H1 (cell line): Measurements from ENCODE around the gene MMP11. TPM values are rescaled to one million over a fixed set of nuclear protein-coding genes. Genes with fewer than 3 reads are reported as not detected.

ENCODE experiments used
- CTCF ChIA-PET: fragments of 300-600 bp; sonication (Branson Sonifier 250); formaldehyde crosslinking; loops from one replicate; lab custom pipeline; 2021; ENCODE audit not compliant: partially characterized antibody; lab: Charles Lee
- POLR2A ChIA-PET: fragments of 300-600 bp; sonication (Branson Sonifier 250); formaldehyde crosslinking; loops from one replicate; lab custom pipeline; 2021; ENCODE audit warnings: inconsistent platforms; ENCODE audit not compliant: partially characterized antibody; lab: Charles Lee
- DNase-seq, 2 experiments: peaks; one replicate each; pipeline versions ENCODE4 v3.0.0 to v3.0.0-alpha.2; 2010 to 2022; ENCODE audit warnings: low spot score in 2 of 2, low read depth in 1 of 2, mixed read lengths in 1 of 2
- FAIRE-seq: peaks from 2 replicates; lab custom pipeline; 2011; peaks lifted over from hg19 to GRCh38; lab: Jason Lieb, UNC
- H2AFZ ChIP-seq: 2 replicates; pipeline ENCODE4 v1.8.1; 2012; ENCODE audit warnings: low read length, inconsistent platforms
- H2AK5ac ChIP-seq: 2 replicates; pipeline ENCODE4 v1.6.1; 2013; ENCODE audit warnings: low read depth, low read length
- H2BK120ac ChIP-seq: replicated peaks from 2 replicates; pipeline ENCODE3; 2013; ENCODE audit warnings: low read depth, low read length, inconsistent platforms
- H2BK12ac ChIP-seq: 2 replicates; pipeline ENCODE4 v1.6.1; 2013; ENCODE audit warnings: low read depth, low read length
- H2BK15ac ChIP-seq: 2 replicates; pipeline ENCODE4 v1.6.1; 2013; ENCODE audit warnings: low read length
- H2BK20ac ChIP-seq: 2 replicates; pipeline ENCODE4 v1.6.1; 2013; ENCODE audit warnings: low read length
- H2BK5ac ChIP-seq: 2 replicates; pipeline ENCODE4 v1.6.1; 2013; ENCODE audit warnings: low read depth, low read length
- H3K14ac ChIP-seq: 2 replicates; pipeline ENCODE4 v1.6.1; 2013; ENCODE audit warnings: inconsistent platforms; ENCODE audit not compliant: insufficient read length
- H3K18ac ChIP-seq: 2 replicates; pipeline ENCODE4 v1.6.1; 2013; ENCODE audit warnings: low read length; ENCODE audit errors: extremely low read depth
- H3K23ac ChIP-seq: 2 replicates; pipeline ENCODE4 v1.6.1; 2013; ENCODE audit warnings: inconsistent platforms; ENCODE audit not compliant: insufficient read length
- H3K23me2 ChIP-seq: 2 replicates; pipeline ENCODE4 v1.6.1; 2013; ENCODE audit warnings: low read depth, low read length
- H3K27ac ChIP-seq: 2 replicates; pipeline ENCODE4 v1.6.1; 2011; ENCODE audit warnings: low read depth, low read length, inconsistent platforms
- H3K27me3 ChIP-seq, 4 experiments: replicated peaks in 1 of 4; 1 replicate in 1 of 4; 2 replicates in 3 of 4; pipeline versions ENCODE4 v1.6.1 to v1.8.1; 2011 to 2013; ENCODE audit warnings: low read length in 3 of 4, mild to moderate bottlenecking in 3 of 4, inconsistent platforms in 2 of 4, mixed read lengths in 2 of 4, moderate library complexity in 1 of 4; ENCODE audit not compliant: control insufficient read depth in 3 of 4, insufficient read depth in 3 of 4; ENCODE audit errors: extremely low read depth in 1 of 4
- H3K36me3 ChIP-seq, 4 experiments: 2 replicates each; pipeline versions ENCODE4 v1.6.1 to v1.8.1; 2011 to 2013; ENCODE audit warnings: mild to moderate bottlenecking in 4 of 4, low read length in 3 of 4, moderate library complexity in 2 of 4, control low read depth in 1 of 4, inconsistent platforms in 1 of 4; ENCODE audit not compliant: insufficient read depth in 4 of 4, control insufficient read depth in 2 of 4
- H3K4ac ChIP-seq: replicated peaks from 2 replicates; pipeline ENCODE3; 2013; ENCODE audit warnings: low read length, low read depth, mixed read lengths, inconsistent platforms; ENCODE audit not compliant: insufficient read length
- H3K4me1 ChIP-seq, 4 experiments: replicated peaks in 1 of 4; 1 replicate in 1 of 4; 2 replicates in 3 of 4; pipeline versions ENCODE4 v1.6.1 to v1.8.1; 2011 to 2013; ENCODE audit warnings: low read length in 3 of 4, inconsistent platforms in 2 of 4, mixed read lengths in 1 of 4; ENCODE audit not compliant: insufficient read depth in 4 of 4, control insufficient read depth in 3 of 4
- H3K4me2 ChIP-seq, 2 experiments: 2 replicates each; pipeline versions ENCODE4 v1.6.1 to v1.8.1; 2011 to 2013; ENCODE audit warnings: low read depth in 2 of 2, low read length in 2 of 2, control low read depth in 1 of 2, inconsistent platforms in 1 of 2, mild to moderate bottlenecking in 1 of 2; ENCODE audit not compliant: insufficient read depth in 1 of 2
- H3K4me3 ChIP-seq, 4 experiments: fragments of 200-600, 300-600 bp in 1 of 4; sonication (generic), shearing (Covaris generic), sonication (Bioruptor Twin) in 1 of 4; 2 replicates each; pipeline versions ENCODE4 v1.5.1 to v1.8.1; 2011 to 2016; ENCODE audit warnings: low read length in 4 of 4, low read depth in 3 of 4, control low read depth in 2 of 4, inconsistent platforms in 2 of 4, mild to moderate bottlenecking in 2 of 4, mixed read lengths in 1 of 4, moderate library complexity in 1 of 4; ENCODE audit not compliant: insufficient read depth in 2 of 4; ENCODE audit errors: extremely low read depth in 1 of 4
- H3K56ac ChIP-seq: replicated peaks from 2 replicates; pipeline ENCODE3; 2013; ENCODE audit warnings: low read depth, mild to moderate bottlenecking, mixed read lengths, low read length, inconsistent platforms; ENCODE audit not compliant: insufficient read length
- H3K79me1 ChIP-seq: 2 replicates; pipeline ENCODE4 v1.6.1; 2013; ENCODE audit warnings: low read depth, low read length, control low read depth
- H3K79me2 ChIP-seq, 2 experiments: 2 replicates each; pipeline versions ENCODE4 v1.6.1 to v1.8.1; 2012 to 2013; ENCODE audit warnings: low read length in 2 of 2, mild to moderate bottlenecking in 2 of 2, inconsistent platforms in 1 of 2; ENCODE audit not compliant: insufficient read depth in 2 of 2, control insufficient read depth in 1 of 2
- H3K9ac ChIP-seq, 4 experiments: replicated peaks in 1 of 4; 1 replicate in 1 of 4; 2 replicates in 3 of 4; pipeline versions ENCODE4 v1.6.1 to v1.8.1; 2011 to 2013; ENCODE audit warnings: low read depth in 3 of 4, low read length in 3 of 4, control low read depth in 2 of 4, mild to moderate bottlenecking in 2 of 4, moderate library complexity in 2 of 4, inconsistent platforms in 1 of 4; ENCODE audit errors: extremely low read depth in 1 of 4
- H3K9me3 ChIP-seq, 2 experiments: 2 replicates each; pipeline versions ENCODE4 v1.6.1 to v1.8.1; 2012 to 2013; ENCODE audit warnings: mild to moderate bottlenecking in 2 of 2, moderate library complexity in 2 of 2, control low read depth in 1 of 2, inconsistent platforms in 1 of 2, low read depth in 1 of 2, low read length in 1 of 2, mixed read lengths in 1 of 2; ENCODE audit not compliant: insufficient read depth in 2 of 2
- H4K20me1 ChIP-seq, 2 experiments: replicated peaks in 1 of 2; 2 replicates each; pipeline versions ENCODE3 to v1.8.1; 2011 to 2013; ENCODE audit warnings: inconsistent platforms in 2 of 2, low read length in 2 of 2, mild to moderate bottlenecking in 1 of 2; ENCODE audit not compliant: insufficient read depth in 2 of 2, control insufficient read depth in 1 of 2
- H4K5ac ChIP-seq: 2 replicates; pipeline ENCODE4 v1.6.1; 2013; ENCODE audit warnings: low read length, low read depth, mixed read lengths, inconsistent platforms; ENCODE audit not compliant: insufficient read length
- H4K8ac ChIP-seq: 2 replicates; pipeline ENCODE4 v1.8.0; 2013; ENCODE audit warnings: mild to moderate bottlenecking, moderate library complexity, low read length, inconsistent platforms; ENCODE audit not compliant: insufficient read depth; ENCODE audit errors: extremely low read depth
- H4K91ac ChIP-seq: replicated peaks from 2 replicates; pipeline ENCODE3; 2013; ENCODE audit warnings: low read length, mixed read lengths, inconsistent platforms; ENCODE audit not compliant: insufficient read length
- ATF3 ChIP-seq: IDR thresholded peaks from 2 replicates; pipeline ENCODE4 v1.6.1; 2011; ENCODE audit warnings: low read depth, mild to moderate bottlenecking, low read length; ENCODE audit not compliant: insufficient read depth
- FOSL1 ChIP-seq: IDR thresholded peaks from 2 replicates; pipeline ENCODE4 v1.6.1; 2011; ENCODE audit warnings: mild to moderate bottlenecking, low read depth, low read length, moderate library complexity; ENCODE audit not compliant: insufficient read depth
- HDAC6 ChIP-seq: IDR thresholded peaks from one replicate; pipeline ENCODE4 v1.7.1; 2012; ENCODE audit warnings: low read depth, mild to moderate bottlenecking, inconsistent platforms, low read length, moderate library complexity
- POU5F1 ChIP-seq: IDR thresholded peaks from 2 replicates; pipeline ENCODE4 v1.6.1; 2011; ENCODE audit warnings: low read depth, mild to moderate bottlenecking, low read length, moderate library complexity
- RXRA ChIP-seq: IDR thresholded peaks from 2 replicates; pipeline ENCODE4 v1.6.1; 2011; ENCODE audit warnings: low read depth, mild to moderate bottlenecking, low read length, moderate library complexity; ENCODE audit not compliant: insufficient read depth
- SAP30 ChIP-seq: fragments of 300-600 bp; sonication (generic); IDR thresholded peaks from 2 replicates; pipeline ENCODE4 v1.7.1; 2012; ENCODE audit warnings: low read length, moderate library complexity, mild to moderate bottlenecking, inconsistent platforms; ENCODE audit not compliant: insufficient read depth, insufficient replicate concordance
- SP2 ChIP-seq: IDR thresholded peaks from 2 replicates; pipeline ENCODE4 v1.6.1; 2012; ENCODE audit warnings: mild to moderate bottlenecking, low read length, inconsistent platforms
- SUZ12 ChIP-seq: fragments of 200-600 bp; sonication (generic); IDR thresholded peaks from 2 replicates; pipeline ENCODE4 v1.6.1; 2012; ENCODE audit warnings: mild to moderate bottlenecking, inconsistent platforms, low read length, moderate library complexity, mixed read lengths
- ZNF274 ChIP-seq: IDR thresholded peaks from 2 replicates; pipeline ENCODE4 v1.7.0; 2012; ENCODE audit warnings: low read length, borderline replicate concordance; ENCODE audit errors: extremely low read depth
- WGBS, 2 experiments: shearing (Covaris generic) in 1 of 2; methylation state at CpG; one replicate each; pipeline versions ENCODE4 v1.1.6 to v1.1.7; 2013 to 2015; ENCODE audit warnings: low lambda C conversion rate in 2 of 2, mixed read lengths in 2 of 2, inconsistent platforms in 1 of 2, low coverage in 1 of 2, missing lambda C conversion rate in 1 of 2; ENCODE audit not compliant: insufficient replicate concordance in 2 of 2, insufficient coverage in 1 of 2, insufficient read length in 1 of 2; ENCODE audit errors: extremely low coverage in 1 of 2, missing lambda C conversion rate in 1 of 2; 5-methylcytosine and 5-hydroxymethylcytosine counted together
- polyA plus RNA-seq, 7 experiments: library from polyadenylated mRNA; depleted of rRNA in 3 of 7; stranded (reverse) in 5 of 7; unstranded in 2 of 7; fragments of >200 nt in 5 of 7; fragments of 200-250 nt in 2 of 7; gene quantifications; 1 replicate in 5 of 7; 2 replicates in 1 of 7; 4 replicates in 1 of 7; pipeline versions ENCODE4 v1.2.1 to v1.2.3, GENCODE V29; 2011 to 2013; ENCODE audit warnings: missing spikeins in 2 of 7, mixed read lengths in 2 of 7
- total RNA-seq: library from RNA; stranded (reverse); fragmentation: NEBNext Ultra II Directional; extraction: Animal tissue kit (Norgen Biotek cat#: 25700); gene quantifications from 2 replicates; pipeline ENCODE4 v1.2.1, GENCODE V29; 2021

Gene MMP11
- total and polyA plus RNA-seq, 2 of the 8 experiments (the other 6 are each of a cell fraction or from before 2014, with no cell fraction given), result 10.2 to 18.3 TPM

- Histone ChIP-seq H3K27me3 (peaks cover 0 to 14% (median 9%) of the 10 kb centered on the region in 4 experiments; a peak in 6 of 7 replicates), H3K14ac (no peak within 1 kb of the TSS), H3K18ac (peak within 1 kb of the TSS; percentile 93), H2BK15ac (no peak within 1 kb of the TSS), H3K9me3 (no peaks in the 10 kb centered on the region), H4K5ac (peak within 1 kb of the TSS; percentile 72), H2AK5ac (no peak within 1 kb of the TSS), H3K23me2 (peaks cover 15% of the 10 kb centered on the region), H3K23ac (no peak within 1 kb of the TSS), H3K36me3 (no peaks in the 10 kb centered on the region), H3K79me2 (no peaks in the 10 kb centered on the region), H4K20me1 (peaks cover 0 to 16% of the 10 kb centered on the region in 2 experiments), H3K4me3 (peak within 1 kb of the TSS; percentile 63 to 96 (median 74)), H2BK120ac (peak within 1 kb of the TSS; percentile 49), H3K4ac (peak within 1 kb of the TSS; percentile 48), H2BK12ac (peak within 1 kb of the TSS; percentile 75; the same call in 1 of the 2 replicates), H3K4me2 (peak within 1 kb of the TSS; percentile 73 to 99), H4K8ac (no peak within 1 kb of the TSS), H3K79me1 (no peaks in the 10 kb centered on the region), H2BK20ac (peak within 1 kb of the TSS; percentile 61; the same call in 1 of the 2 replicates), H3K27ac (no peak within 1 kb of the TSS; the same call in 1 of the 2 replicates), H3K4me1 (peaks cover 0 to 27% (median 20%) of the 10 kb centered on the region in 4 experiments; a peak in 6 of 7 replicates), H3K56ac (no peak within 1 kb of the TSS), H2BK5ac (no peak within 1 kb of the TSS; the same call in 1 of the 2 replicates), H3K9ac (peak within 1 kb of the TSS in 2 of 4 experiments; percentile 48 to 58; a peak in 4 of 7 replicates), H2AFZ (peak within 1 kb of the TSS; percentile 79), H4K91ac (peak within 1 kb of the TSS; percentile 97)
- WGBS, 2 experiments, result 1% methylated on average over 28 of the region's 63 CpGs; no CpG with 5 or more reads in 1 of the 2 experiments
- CTCF ChIA-PET, result interaction anchor here (0.6 to 9.6 kb wide), 20 partner anchors 15 to 1679 kb away, joined by 3 to 73 read pairs (median 4); partner anchors contain the start of genes SLC2A11, SMARCB1 and ZNF70
- peak in 1 of 2 experiments; percentile 96 for DNase-seq
- POLR2A ChIA-PET, result interaction anchor here (0.9 to 4.5 kb wide), 11 partner anchors 9 to 126 kb away, joined by 3 to 22 read pairs (median 4); partner anchors contain the start of genes MIF, SMARCB1, VPREB3 and ZNF70
- no peak for FAIRE-seq
- TF ChIP-seq SAP30 (peak; percentile 41), SUZ12 (no peak), FOSL1 (no peak), HDAC6 (no peak), POU5F1 (no peak), SP2 (no peak), ATF3 (no peak), RXRA (no peak), ZNF274 (no peak)
These were observed 4.7 kb upstream of the MMP11 start, which contains the start of gene CHCHD10 for GRCh38 chr22:23767673-23768548. Gene CHCHD10 (minus strand): TSS chr22:23767972. CDS start chr22:23767874, 98 bp downstream.
